GM18502 (cell line): ENCODE data around the gene TGIF1.
A peak's percentile ranks its signal among the peaks of the same experiment; 100 is the strongest.

ENCODE experiments used
- ATAC-seq: cut with Tn5 transposase; IDR thresholded peaks from one replicate; pipeline ENCODE4 v1.9.1; 2021; ENCODE audit warnings: mild to moderate bottlenecking; ENCODE audit not compliant: unreplicated experiment, poor library complexity

The TGIF1 gene

GRCh38 chr18:3427944-3428343 lies 22.0 kb upstream of the TGIF1 start:
- ATAC-seq, result no peak

GRCh38 chr18:3429121-3429520 lies 20.9 kb upstream of the TGIF1 start:
- ATAC-seq, result no peak

GRCh38 chr18:3434685-3435084 lies 15.3 kb upstream of the TGIF1 start:
- ATAC-seq, result no peak

GRCh38 chr18:3440341-3440740 lies 9.6 kb upstream of the TGIF1 start:
- no peak for ATAC-seq

- no peak for ATAC-seq
Measured at GRCh38 chr18:3441290-3441689, 8.7 kb upstream of the TGIF1 start.

GRCh38 chr18:3442919-3443318 lies 7.1 kb upstream of the TGIF1 start:
- no peak for ATAC-seq

- ATAC-seq, result no peak
Measured at GRCh38 chr18:3444296-3444695, 5.7 kb upstream of the TGIF1 start.

GRCh38 chr18:3444954-3445353 lies 5.0 kb upstream of the TGIF1 start:
- ATAC-seq, result no peak

- ATAC-seq, result no peak
Measured at GRCh38 chr18:3447068-3447894, 2.7 kb upstream of the TGIF1 start.

GRCh38 chr18:3447895-3448837 lies 1.8 kb upstream of the TGIF1 start:
- ATAC-seq, result peak; percentile 73

GRCh38 chr18:3448838-3449511 lies 997 bp upstream of the TGIF1 start:
- ATAC-seq, result peak; percentile 65

- peak; percentile 21 for ATAC-seq
Measured at GRCh38 chr18:3449512-3450011, 410 bp upstream of the TGIF1 start.

GRCh38 chr18:3450799-3451182 lies 819 bp downstream of the TGIF1 start:
- ATAC-seq, result no peak

GRCh38 chr18:3451183-3451988 lies 1.4 kb downstream of the TGIF1 start:
- ATAC-seq, result no peak

- no peak for ATAC-seq
Measured at GRCh38 chr18:3451989-3452749, 2.2 kb downstream of the TGIF1 start.

GRCh38 chr18:3452750-3453539 lies 3.0 kb downstream of the TGIF1 start:
- no peak for ATAC-seq

GRCh38 chr18:3453540-3454364 lies 3.8 kb downstream of the TGIF1 start:
- no peak for ATAC-seq
